ENCODE data around the gene ADGRL1.
A peak's percentile ranks its signal among the peaks of the same experiment; 100 is the strongest.

DNA sequence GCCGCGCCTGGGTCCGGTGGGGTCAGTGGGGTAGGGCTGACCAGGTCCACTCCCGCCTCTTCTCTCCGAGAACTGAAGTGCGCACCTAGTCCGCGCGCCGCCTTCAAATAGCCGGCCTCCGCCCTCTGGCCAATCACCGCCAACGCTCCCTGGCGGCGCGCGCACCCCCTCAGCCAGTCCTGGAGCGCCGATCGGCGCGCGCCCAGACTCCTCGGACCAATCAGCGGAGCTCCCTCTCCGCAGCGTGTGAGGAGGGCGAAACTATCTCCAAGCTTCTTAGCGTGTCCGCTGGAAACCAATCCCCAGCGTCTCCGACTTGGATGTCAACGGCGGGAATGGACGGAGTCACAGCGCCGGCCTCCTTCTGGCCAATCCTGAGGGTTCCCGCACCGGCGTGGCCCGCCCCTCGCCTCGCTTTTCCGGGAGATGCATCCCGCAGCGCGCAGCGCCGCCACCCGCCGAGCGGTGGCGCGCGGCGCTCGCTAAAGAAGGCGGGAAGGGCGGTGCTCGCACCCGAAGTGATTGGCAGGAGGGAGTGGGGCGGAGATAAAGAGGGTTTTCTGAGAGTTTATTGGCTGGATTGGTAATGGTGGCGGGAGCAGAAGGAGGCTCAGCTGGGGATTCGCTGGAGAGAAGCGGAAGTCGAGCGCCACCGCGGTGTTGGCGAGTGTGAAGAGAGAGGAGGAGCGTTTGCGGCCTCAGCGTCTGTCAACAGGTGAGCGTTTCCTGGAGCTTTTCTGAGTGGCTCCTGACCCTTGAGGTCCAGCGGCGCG is 69.3 kb downstream of the ADGRL1 start, which contains the start of gene ASF1B:
- TF ChIP-seq, protein P1, sequence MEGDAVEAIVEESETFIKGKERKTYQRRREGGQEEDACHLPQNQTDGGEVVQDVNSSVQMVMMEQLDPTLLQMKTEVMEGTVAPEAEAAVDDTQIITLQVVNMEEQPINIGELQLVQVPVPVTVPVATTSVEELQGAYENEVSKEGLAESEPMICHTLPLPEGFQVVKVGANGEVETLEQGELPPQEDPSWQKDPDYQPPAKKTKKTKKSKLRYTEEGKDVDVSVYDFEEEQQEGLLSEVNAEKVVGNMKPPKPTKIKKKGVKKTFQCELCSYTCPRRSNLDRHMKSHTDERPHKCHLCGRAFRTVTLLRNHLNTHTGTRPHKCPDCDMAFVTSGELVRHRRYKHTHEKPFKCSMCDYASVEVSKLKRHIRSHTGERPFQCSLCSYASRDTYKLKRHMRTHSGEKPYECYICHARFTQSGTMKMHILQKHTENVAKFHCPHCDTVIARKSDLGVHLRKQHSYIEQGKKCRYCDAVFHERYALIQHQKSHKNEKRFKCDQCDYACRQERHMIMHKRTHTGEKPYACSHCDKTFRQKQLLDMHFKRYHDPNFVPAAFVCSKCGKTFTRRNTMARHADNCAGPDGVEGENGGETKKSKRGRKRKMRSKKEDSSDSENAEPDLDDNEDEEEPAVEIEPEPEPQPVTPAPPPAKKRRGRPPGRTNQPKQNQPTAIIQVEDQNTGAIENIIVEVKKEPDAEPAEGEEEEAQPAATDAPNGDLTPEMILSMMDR (conservative IDR thresholded peaks at IDR 0.05 in 1 of 2, IDR thresholded peaks at IDR 0.05 in 1 of 2; ENCODE audit: extremely low read depth in 1 of 2, insufficient read depth in 1 of 2, low read depth in 1 of 2, low read length in 2 of 2), result peak; percentile 60 to 91
- TF ChIP-seq EZH2 (IDR thresholded peaks at IDR 0.05; ENCODE audit: borderline replicate concordance, low read length), result no peak

Measured in mammary epithelial cell (primary cell).